Sigmoid colon (tissue), 7 donors: Measurements from ENCODE around the gene PARD3. TPM values are rescaled to one million over a fixed set of nuclear protein-coding genes. Genes with fewer than 3 reads are reported as not detected.

ENCODE experiments used
- DNase-seq: peaks from one replicate; pipeline ENCODE4 v3.0.0-alpha.2; 2019
- H3K27ac ChIP-seq, 4 donors: fragments of 200-600 bp; sonication (generic); one replicate each; pipeline ENCODE4 v1.5.1; 2016 to 2019; ENCODE audit warnings: mild to moderate bottlenecking in 1 of 4
- H3K27me3 ChIP-seq, 3 donors: fragments of 200-600 bp; sonication (generic); one replicate each; pipeline ENCODE4 v1.5.1; 2019; ENCODE audit warnings: mild to moderate bottlenecking in 1 of 3
- H3K36me3 ChIP-seq, 4 donors: fragments of 200-600 bp; sonication (generic); one replicate each; pipeline ENCODE4 v1.5.1; 2016 to 2019
- H3K4me1 ChIP-seq, 4 donors: fragments of 200-600 bp; sonication (generic); one replicate each; pipeline ENCODE4 v1.5.1; 2017 to 2019
- H3K4me3 ChIP-seq, 4 donors: fragments of 200-600 bp; sonication (generic); one replicate each; pipeline ENCODE4 v1.5.1; 2017 to 2019; ENCODE audit warnings: mild to moderate bottlenecking in 2 of 4, moderate library complexity in 1 of 4
- H3K9me3 ChIP-seq, 4 donors: fragments of 200-600 bp in 3 of 4; sonication (generic) in 3 of 4; one replicate each; pipeline versions ENCODE4 v1.5.1 to v1.6.1; 2013 to 2019
- CTCF ChIP-seq, 4 experiments: fragments of 450-650 bp in 3 of 4; fragments of 200-600 bp in 1 of 4; IDR thresholded peaks; one replicate each; pipeline ENCODE4 v1.5.1; 2016 to 2019; ENCODE audit warnings: antibody characterized with exemption in 4 of 4, mild to moderate bottlenecking in 3 of 4, moderate library complexity in 2 of 4
- EP300 ChIP-seq, 4 donors: sonication (generic); formaldehyde crosslinking; IDR thresholded peaks; one replicate each; pipeline ENCODE4 v1.6.1; 2017; ENCODE audit warnings: antibody characterized with exemption in 4 of 4
- POLR2A ChIP-seq, 2 donors: fragments of 450-650 bp; IDR thresholded peaks; one replicate each; pipeline ENCODE4 v1.6.1; 2016; ENCODE audit warnings: antibody characterized with exemption in 2 of 2, mild to moderate bottlenecking in 2 of 2, moderate library complexity in 2 of 2
- POLR2AphosphoS5 ChIP-seq, 4 donors: sonication (generic); formaldehyde crosslinking; IDR thresholded peaks; one replicate each; pipeline ENCODE4 v1.6.1; 2017; ENCODE audit warnings: antibody characterized with exemption in 4 of 4
- WGBS, 2 donors: extraction: QIAGEN DNeasy Blood & Tissue Kit; methylation state at CpG; one replicate each; pipeline ENCODE4 v1.1.7; 2013; 5-methylcytosine and 5-hydroxymethylcytosine counted together
- intact Hi-C: fragments of 100-400 bp; cut with DNase I; formaldehyde crosslinking; loops from one replicate; pipeline ENCODE4 v1.15.1; 2023
- polyA plus RNA-seq, 3 donors: library from polyadenylated mRNA; stranded (reverse); fragments of 200-250 nt; gene quantifications; one replicate each; pipeline ENCODE4 v1.2.3, GENCODE V29; 2013
- total RNA-seq, 4 donors: library from RNA; depleted of rRNA; stranded (reverse); fragments of >200 nt; gene quantifications; one replicate each; pipeline ENCODE4 v1.1.0, GENCODE V29; 2016
- donor health status: healthy with polysubstance abuse.
- donor health status: Bipolar disorder and iron deficiency.
- donor health status: healthy.

Gene PARD3
- total and polyA plus RNA-seq, 7 donors, result 17.5 to 96.4 (median 75.9) TPM

GRCh38 chr10:34479520-34480179 lies 335.4 kb downstream of the PARD3 start:
- no peak overlapping the region for H3K27ac ChIP-seq
- no peaks in the 10 kb centered on the region for H3K27me3 ChIP-seq
- H3K4me1 ChIP-seq, result no peaks in the 10 kb centered on the region
- H3K36me3 ChIP-seq, result no peaks in the 10 kb centered on the region
- H3K4me3 ChIP-seq, result no peak overlapping the region
- WGBS, 2 donors, result 85 to 94% methylated on average over 7 of the region's 7 CpGs
- no peak for DNase-seq
- no peak for TF ChIP-seq POLR2AphosphoS5 (IDR thresholded peaks at IDR 0.05)
- no peak for TF ChIP-seq EP300 (IDR thresholded peaks at IDR 0.05)
- no peak for TF ChIP-seq CTCF (IDR thresholded peaks at IDR 0.05)
- H3K9me3 ChIP-seq, result no peaks in the 10 kb centered on the region
- intact Hi-C loops, result no loop called here

- Histone ChIP-seq H3K4me1 (no peaks in the 10 kb centered on the region), H3K27ac (no peak overlapping the region), H3K36me3 (no peaks in the 10 kb centered on the region), H3K9me3 (no peaks in the 10 kb centered on the region), H3K4me3 (no peak overlapping the region), H3K27me3 (no peaks in the 10 kb centered on the region)
- TF ChIP-seq POLR2AphosphoS5 (IDR thresholded peaks at IDR 0.05) (no peak), POLR2A (IDR thresholded peaks at IDR 0.05) (no peak), CTCF (IDR thresholded peaks at IDR 0.05) (no peak), EP300 (IDR thresholded peaks at IDR 0.05) (no peak)
- WGBS, 2 donors, result 16 to 78% methylated on average over 2 of the region's 2 CpGs
- no peak for DNase-seq
- intact Hi-C loops, result no loop called here
These were observed 337.8 kb downstream of the PARD3 start for GRCh38 chr10:34477249-34477648.

- WGBS, 2 donors, result 63 to 89% methylated on average over 3 of the region's 3 CpGs
- no peaks in the 10 kb centered on the region for H3K27me3 ChIP-seq
- H3K4me3 ChIP-seq, result no peak overlapping the region
- TF ChIP-seq EP300 (IDR thresholded peaks at IDR 0.05) (no peak), CTCF (IDR thresholded peaks at IDR 0.05) (no peak), POLR2AphosphoS5 (IDR thresholded peaks at IDR 0.05) (no peak), POLR2A (IDR thresholded peaks at IDR 0.05) (no peak)
- H3K36me3 ChIP-seq, result no peaks in the 10 kb centered on the region
- intact Hi-C loops, result no loop called here
- no peak overlapping the region for H3K27ac ChIP-seq
- H3K9me3 ChIP-seq, result no peaks in the 10 kb centered on the region
- H3K4me1 ChIP-seq, result no peaks in the 10 kb centered on the region
- no peak for DNase-seq
These were observed 338.5 kb downstream of the PARD3 start for GRCh38 chr10:34476608-34477007.

GRCh38 chr10:34475786-34476185 lies 339.3 kb downstream of the PARD3 start:
- 90 to 91% methylated on average over 5 of the region's 5 CpGs for WGBS, 2 donors
- no peak for DNase-seq
- Histone ChIP-seq H3K4me3 (no peak overlapping the region), H3K27me3 (no peaks in the 10 kb centered on the region), H3K9me3 (no peaks in the 10 kb centered on the region), H3K4me1 (no peaks in the 10 kb centered on the region), H3K36me3 (no peaks in the 10 kb centered on the region), H3K27ac (no peak overlapping the region)
- TF ChIP-seq EP300 (IDR thresholded peaks at IDR 0.05), result no peak
- TF ChIP-seq CTCF (IDR thresholded peaks at IDR 0.05), result no peak
- no peak for TF ChIP-seq POLR2AphosphoS5 (IDR thresholded peaks at IDR 0.05)
- no peak for TF ChIP-seq POLR2A (IDR thresholded peaks at IDR 0.05)
- intact Hi-C loops, result no loop called here

GRCh38 chr10:34475274-34475646 lies 339.8 kb downstream of the PARD3 start:
- intact Hi-C loops, result no loop called here
- Histone ChIP-seq H3K36me3 (no peaks in the 10 kb centered on the region), H3K4me1 (no peaks in the 10 kb centered on the region), H3K27ac (no peak overlapping the region), H3K9me3 (no peaks in the 10 kb centered on the region), H3K4me3 (no peak overlapping the region), H3K27me3 (no peaks in the 10 kb centered on the region)
- WGBS, 2 donors, result 63 to 83% methylated on average over 2 of the region's 2 CpGs
- no peak for DNase-seq
- no peak for TF ChIP-seq CTCF (IDR thresholded peaks at IDR 0.05)
- no peak for TF ChIP-seq POLR2A (IDR thresholded peaks at IDR 0.05)
- no peak for TF ChIP-seq EP300 (IDR thresholded peaks at IDR 0.05)
- TF ChIP-seq POLR2AphosphoS5 (IDR thresholded peaks at IDR 0.05), result no peak
